Spleen (tissue), 11 donors: ENCODE results near the gene TAX1BP1. TPM values are rescaled to one million over a fixed set of nuclear protein-coding genes. Genes with fewer than 3 reads are reported as not detected.

Experiments used
- DNase-seq: peaks from one replicate; pipeline ENCODE4 v3.0.0-alpha.2; 2020
- H3K27ac ChIP-seq, 8 donors: fragments of 200-600 bp; sonication (generic) in 7 of 8; 1 replicate in 4 of 8; 2 replicates in 4 of 8; pipeline versions ENCODE4 v1.5.0 to v1.8.0; 2016 to 2021; ENCODE audit warnings: inconsistent platforms in 4 of 8, mild to moderate bottlenecking in 4 of 8, moderate library complexity in 1 of 8
- H3K27me3 ChIP-seq, 7 donors: fragments of 200-600 bp; sonication (generic) in 6 of 7; replicated peaks in 1 of 7; 1 replicate in 4 of 7; 2 replicates in 3 of 7; pipeline versions ENCODE4 v1.5.0 to v1.8.0; 2016 to 2021; ENCODE audit warnings: inconsistent platforms in 3 of 7, mild to moderate bottlenecking in 1 of 7
- H3K36me3 ChIP-seq, 6 donors: fragments of 200-600 bp; sonication (generic) in 5 of 6; 1 replicate in 4 of 6; 2 replicates in 2 of 6; pipeline versions ENCODE4 v1.5.0 to v1.8.0; 2016 to 2021; ENCODE audit warnings: inconsistent platforms in 2 of 6
- H3K4me1 ChIP-seq, 6 donors: fragments of 200-600 bp; sonication (generic) in 5 of 6; 1 replicate in 3 of 6; 2 replicates in 3 of 6; pipeline versions ENCODE4 v1.5.0 to v1.8.0; 2016 to 2021; ENCODE audit warnings: inconsistent platforms in 3 of 6
- H3K4me3 ChIP-seq, 8 donors: fragments of 200-600 bp; sonication (generic) in 7 of 8; 1 replicate in 4 of 8; 2 replicates in 4 of 8; pipeline versions ENCODE4 v1.5.0 to v1.8.0; 2016 to 2021; ENCODE audit warnings: inconsistent platforms in 4 of 8, mild to moderate bottlenecking in 4 of 8, moderate library complexity in 2 of 8
- H3K9me3 ChIP-seq, 8 donors: fragments of 200-600 bp; sonication (generic) in 7 of 8; 1 replicate in 4 of 8; 2 replicates in 4 of 8; pipeline versions ENCODE4 v1.5.0 to v1.8.0; 2016 to 2021; ENCODE audit warnings: inconsistent platforms in 4 of 8
- CTCF ChIP-seq, 11 experiments: fragments of 200-600 bp in 7 of 11; fragments of 450-650 bp in 4 of 11; sonication (generic) in 4 of 11; IDR thresholded peaks in 8 of 11; conservative IDR thresholded peaks in 3 of 11; 1 replicate in 7 of 11; 2 replicates in 4 of 11; pipeline versions ENCODE4 v1.4.0 to v1.8.0; 2016 to 2021; ENCODE audit warnings: antibody characterized with exemption in 11 of 11, inconsistent platforms in 4 of 11, mild to moderate bottlenecking in 1 of 11
- POLR2A ChIP-seq, 3 donors: fragments of 450-650 bp; IDR thresholded peaks; one replicate each; pipeline ENCODE4 v1.5.1; 2017; ENCODE audit warnings: antibody characterized with exemption in 3 of 3, mild to moderate bottlenecking in 1 of 3
- POLR2AphosphoS5 ChIP-seq, 3 donors: sonication (generic); formaldehyde crosslinking; IDR thresholded peaks; one replicate each; pipeline ENCODE4 v1.5.1; 2017; ENCODE audit warnings: antibody characterized with exemption in 3 of 3
- WGBS, 5 donors: extraction: QIAGEN DNeasy Blood & Tissue Kit in 3 of 5; methylation state at CpG; one replicate each; pipeline versions ENCODE4 v1.1.5 to v1.1.7; 2013 to 2018; 5-methylcytosine and 5-hydroxymethylcytosine counted together
- intact Hi-C: fragments of 100-400 bp; cut with DNase I; formaldehyde crosslinking; loops from one replicate; pipeline ENCODE4 v1.15.0; 2023; ENCODE audit warnings: low total_unique reads
- polyA plus RNA-seq, 3 donors: library from polyadenylated mRNA; stranded (reverse); fragments of 200-250 nt; gene quantifications; one replicate each; pipeline ENCODE4 v1.2.1, GENCODE V29; 2013
- total RNA-seq, 7 donors: library from RNA; depleted of rRNA in 3 of 7; stranded (reverse); fragments of >200 nt in 3 of 7; fragmentation: NEBNext Ultra II Directional in 4 of 7; extraction: Animal tissue kit (Norgen Biotek cat#: 25700) in 4 of 7; gene quantifications; one replicate each; pipeline versions ENCODE4 v1.1.0 to v1.2.1, GENCODE V29; 2016 to 2021
- donor health status: healthy with polysubstance abuse.
- donor health status: DM: no; HTN: no; CAD: no; lungs with moderate emphysema.
- donor health status: DM: no; HTN: no; CAD: no.
- donor health status: Bipolar disorder and iron deficiency.
- donor health status: healthy.
- donor health status: DM: no; HTN: no; CAD: no.
- donor health status: DM: yes; HTN: yes; CAD: no.

Gene TAX1BP1
- total and polyA plus RNA-seq, 10 donors = 28.6 to 146 (median 99.3) TPM

GRCh38 chr7:27709137-27710075 is 30.6 kb upstream of the TAX1BP1 start:
- TF ChIP-seq POLR2A (IDR thresholded peaks at IDR 0.05) (no peak), POLR2AphosphoS5 (IDR thresholded peaks at IDR 0.05) (no peak), CTCF (IDR thresholded peaks at IDR 0.05 in 8 of 11, conservative IDR thresholded peaks at IDR 0.05 in 3 of 11) (no peak)
- Histone ChIP-seq H3K9me3 (peaks cover 0 to 10% (median 2%) of the 10 kb centered on the region in 8 donors), H3K4me3 (no peak overlapping the region), H3K36me3 (no peaks in the 10 kb centered on the region), H3K27me3 (no peaks in the 10 kb centered on the region), H3K4me1 (no peaks in the 10 kb centered on the region), H3K27ac (no peak overlapping the region)
- intact Hi-C loops = no loop called here
- 63 to 95% (median 83%) methylated on average over 2 of the region's 2 CpGs for WGBS, 5 donors
- DNase-seq = no peak

GRCh38 chr7:27712217-27712616 is 27.7 kb upstream of the TAX1BP1 start:
- intact Hi-C loops = no loop called here
- Histone ChIP-seq H3K27me3 (no peaks in the 10 kb centered on the region), H3K4me3 (no peak overlapping the region), H3K36me3 (no peaks in the 10 kb centered on the region), H3K9me3 (peaks cover 0 to 10% (median 2%) of the 10 kb centered on the region in 8 donors), H3K27ac (no peak overlapping the region), H3K4me1 (no peaks in the 10 kb centered on the region)
- no peak for DNase-seq
- 91 to 95% (median 94%) methylated on average over 3 of the region's 3 CpGs for WGBS, 5 donors
- no peak for TF ChIP-seq POLR2AphosphoS5 (IDR thresholded peaks at IDR 0.05)
- TF ChIP-seq CTCF (IDR thresholded peaks at IDR 0.05 in 8 of 11, conservative IDR thresholded peaks at IDR 0.05 in 3 of 11) = no peak
- no peak for TF ChIP-seq POLR2A (IDR thresholded peaks at IDR 0.05)

GRCh38 chr7:27714831-27715444 is 25.0 kb upstream of the TAX1BP1 start:
- 78 to 90% (median 82%) methylated on average over 4 of the region's 4 CpGs for WGBS, 5 donors
- Histone ChIP-seq H3K36me3 (no peaks in the 10 kb centered on the region), H3K27me3 (no peaks in the 10 kb centered on the region), H3K4me3 (no peak overlapping the region), H3K9me3 (peaks cover 0 to 10% (median 2%) of the 10 kb centered on the region in 8 donors), H3K4me1 (no peaks in the 10 kb centered on the region), H3K27ac (no peak overlapping the region)
- no peak for DNase-seq
- no peak for TF ChIP-seq POLR2A (IDR thresholded peaks at IDR 0.05)
- TF ChIP-seq CTCF (IDR thresholded peaks at IDR 0.05 in 8 of 11, conservative IDR thresholded peaks at IDR 0.05 in 3 of 11) = no peak
- no peak for TF ChIP-seq POLR2AphosphoS5 (IDR thresholded peaks at IDR 0.05)
- intact Hi-C loops = no loop called here

- no peak overlapping the region for H3K4me3 ChIP-seq
- intact Hi-C loops = no loop called here
- peaks cover 0 to 5% (median 0%) of the 10 kb centered on the region in 6 donors for H3K4me1 ChIP-seq
- no peaks in the 10 kb centered on the region for H3K36me3 ChIP-seq
- no peak overlapping the region for H3K27ac ChIP-seq
- H3K9me3 ChIP-seq = no peaks in the 10 kb centered on the region
- no peaks in the 10 kb centered on the region for H3K27me3 ChIP-seq
- TF ChIP-seq CTCF (IDR thresholded peaks at IDR 0.05 in 8 of 11, conservative IDR thresholded peaks at IDR 0.05 in 3 of 11) = no peak
- TF ChIP-seq POLR2A (IDR thresholded peaks at IDR 0.05) = no peak
- no peak for TF ChIP-seq POLR2AphosphoS5 (IDR thresholded peaks at IDR 0.05)
- DNase-seq = no peak
- 91 to 95% (median 95%) methylated on average over 1 of the region's 1 CpG for WGBS, 5 donors
Measured at GRCh38 chr7:27723085-27723484, 16.9 kb upstream of the TAX1BP1 start.
